GM21390 (cell line): Measurements from ENCODE around the gene MRAS.

ENCODE experiments used
- ATAC-seq: cut with Tn5 transposase; IDR thresholded peaks from one replicate; pipeline ENCODE4 v1.9.1; 2021; ENCODE audit not compliant: unreplicated experiment

Gene MRAS

GRCh38 chr3:138384976-138385375 is 36.6 kb downstream of the MRAS start:
- no peak for ATAC-seq

GRCh38 chr3:138389144-138389601 is 40.8 kb downstream of the MRAS start:
- ATAC-seq = no peak

GRCh38 chr3:138389841-138390581 is 41.6 kb downstream of the MRAS start:
- no peak for ATAC-seq

- no peak for ATAC-seq
Observed at GRCh38 chr3:138390582-138390932, 42.2 kb downstream of the MRAS start.

GRCh38 chr3:138394156-138394555 is 45.8 kb downstream of the MRAS start:
- no peak for ATAC-seq

- ATAC-seq = no peak
Observed at GRCh38 chr3:138394686-138395085, 46.3 kb downstream of the MRAS start.

GRCh38 chr3:138395865-138396751 is 47.7 kb downstream of the MRAS start:
- ATAC-seq = no peak

- no peak for ATAC-seq
Observed at GRCh38 chr3:138396752-138397410, 48.5 kb downstream of the MRAS start.

- no peak for ATAC-seq
Observed at GRCh38 chr3:138397983-138398382, 49.6 kb downstream of the MRAS start.

GRCh38 chr3:138398791-138399575 is 50.6 kb downstream of the MRAS start:
- no peak for ATAC-seq

GRCh38 chr3:138399766-138400165 is 51.4 kb downstream of the MRAS start:
- ATAC-seq = no peak

GRCh38 chr3:138400651-138401070 is 52.3 kb downstream of the MRAS start:
- no peak for ATAC-seq

- ATAC-seq = no peak
Observed at GRCh38 chr3:138401834-138402233, 53.5 kb downstream of the MRAS start.

GRCh38 chr3:138404121-138404520 is 55.7 kb downstream of the MRAS start:
- ATAC-seq = no peak

GRCh38 chr3:138405001-138405400 is 56.6 kb downstream of the MRAS start:
- no peak for ATAC-seq

- ATAC-seq = no peak
Observed at GRCh38 chr3:138405486-138405885, 57.1 kb downstream of the MRAS start.

GRCh38 chr3:138406606-138407005 is 58.2 kb downstream of the MRAS start:
- ATAC-seq = no peak

GRCh38 chr3:138407236-138407907 is 59.0 kb downstream of the MRAS start:
- no peak for ATAC-seq

- no peak for ATAC-seq
Observed at GRCh38 chr3:138408751-138409570, 60.6 kb downstream of the MRAS start.
